Measurements from ENCODE around the gene CDC42BPA.
"Not testable (repeated sequence)": the region's sequence is repeated elsewhere in the genome, so short reads cannot be mapped to it uniquely, and the experiment has no call there.

Gene CDC42BPA

GRCh38 chr1:227004796-227005195, 313.5 kb downstream of the CDC42BPA start:
- in situ Hi-C loops (cut with HindIII; ENCODE audit: low sequenced_read_pairs): no loop called here

- in situ Hi-C loops (cut with HindIII; ENCODE audit: low sequenced_read_pairs): no loop called here
Observed at GRCh38 chr1:227003165-227003564, 315.1 kb downstream of the CDC42BPA start.

GRCh38 chr1:227002531-227003049, 315.7 kb downstream of the CDC42BPA start:
- in situ Hi-C loops (cut with HindIII; ENCODE audit: low sequenced_read_pairs): no loop called here

GRCh38 chr1:226999579-226999978, 318.7 kb downstream of the CDC42BPA start:
- in situ Hi-C loops (cut with HindIII; ENCODE audit: low sequenced_read_pairs): not testable (repeated sequence)

- in situ Hi-C loops (cut with HindIII; ENCODE audit: low sequenced_read_pairs): no loop called here
Observed at GRCh38 chr1:226995365-226996332, 322.6 kb downstream of the CDC42BPA start.

GRCh38 chr1:226994586-226995364, 323.5 kb downstream of the CDC42BPA start:
- in situ Hi-C loops (cut with HindIII; ENCODE audit: low sequenced_read_pairs): no loop called here

GRCh38 chr1:226993814-226994585, 324.3 kb downstream of the CDC42BPA start:
- in situ Hi-C loops (cut with HindIII; ENCODE audit: low sequenced_read_pairs): no loop called here

- in situ Hi-C loops (cut with HindIII; ENCODE audit: low sequenced_read_pairs): no loop called here
Observed at GRCh38 chr1:226991920-226992319, 326.4 kb downstream of the CDC42BPA start.

GRCh38 chr1:226990133-226990716, 328.1 kb downstream of the CDC42BPA start:
- in situ Hi-C loops (cut with HindIII; ENCODE audit: low sequenced_read_pairs): no loop called here

GRCh38 chr1:226989085-226989920, 329.0 kb downstream of the CDC42BPA start:
- in situ Hi-C loops (cut with HindIII; ENCODE audit: low sequenced_read_pairs): no loop called here

GRCh38 chr1:226988334-226988666, 330.0 kb downstream of the CDC42BPA start:
- in situ Hi-C loops (cut with HindIII; ENCODE audit: low sequenced_read_pairs): no loop called here

GRCh38 chr1:226987623-226988333, 330.5 kb downstream of the CDC42BPA start:
- in situ Hi-C loops (cut with HindIII; ENCODE audit: low sequenced_read_pairs): no loop called here

GRCh38 chr1:226987179-226987536, 331.1 kb downstream of the CDC42BPA start:
- in situ Hi-C loops (cut with HindIII; ENCODE audit: low sequenced_read_pairs): no loop called here

- in situ Hi-C loops (cut with HindIII; ENCODE audit: low sequenced_read_pairs): no loop called here
Observed at GRCh38 chr1:226986496-226987178, 331.7 kb downstream of the CDC42BPA start.

- in situ Hi-C loops (cut with HindIII; ENCODE audit: low sequenced_read_pairs): no loop called here
Observed at GRCh38 chr1:226985839-226986463, 332.3 kb downstream of the CDC42BPA start.

GRCh38 chr1:226985239-226985838, 333.0 kb downstream of the CDC42BPA start:
- in situ Hi-C loops (cut with HindIII; ENCODE audit: low sequenced_read_pairs): no loop called here

- in situ Hi-C loops (cut with HindIII; ENCODE audit: low sequenced_read_pairs): no loop called here
Observed at GRCh38 chr1:226984521-226985238, 333.6 kb downstream of the CDC42BPA start.
